Measurements from ENCODE around the gene TMEM63A. TPM values are rescaled to one million over a fixed set of nuclear protein-coding genes. Genes with fewer than 3 reads are reported as not detected.
"Not testable (repeated sequence)": the region's sequence is repeated elsewhere in the genome, so short reads cannot be mapped to it uniquely, and the experiment has no call there.

The TMEM63A gene
- total RNA-seq, 5 donors from 2014 or later (not counting 1 experiment from before 2014, with no cell fraction given), result 332 to 473 (median 390) TPM

- ChIA-PET POLR2A (interaction anchor here in 1 of 2 donors (0.6 kb wide), 1 partner anchor 37 kb away, joined by 4 read pairs; no protein-coding TSS in a partner anchor), CTCF (no interaction called here)
- DNase-seq (peak; percentile 14 to 71 (median 46)), ATAC-seq (replicated peaks in 1 of 4) (peak; percentile 87 to 94 (median 93))
- H3K4me1 Mint-ChIP-seq, result peaks cover 8 to 14% (median 13%) of the 10 kb centered on the region in 3 donors
- H3K4me3 Mint-ChIP-seq, result peak within 1 kb of the TSS; percentile 80 to 85 (median 81)
- H3K36me3 ChIP-seq (ENCODE audit: control insufficient read depth in 2 of 2, extremely low read depth in 1 of 2, insufficient read depth in 1 of 2, low read length in 1 of 2), result no peaks in the 10 kb centered on the region
- H3K27ac ChIP-seq (ENCODE audit: low read length), result no peak within 1 kb of the TSS
- peaks cover 0 to 17% of the 10 kb centered on the region in 2 experiments for H3K4me1 ChIP-seq (ENCODE audit: control insufficient read depth in 1 of 2, extremely low read depth in 1 of 2, insufficient read depth in 2 of 2, low read length in 2 of 2)
- peak within 1 kb of the TSS; percentile 22 to 36 for H3K27ac Mint-ChIP-seq
- peaks cover 0 to 18% of the 10 kb centered on the region in 2 experiments for H3K27me3 ChIP-seq (replicated peaks in 1 of 2; ENCODE audit: control insufficient read depth in 2 of 2, extremely low read depth in 1 of 2, insufficient read depth in 2 of 2, low read length in 1 of 2)
- no peaks in the 10 kb centered on the region for H3K27me3 Mint-ChIP-seq
- no peaks in the 10 kb centered on the region for H3K9me3 ChIP-seq
- H3K36me3 Mint-ChIP-seq, result no peaks in the 10 kb centered on the region
- 2% methylated on average over 76 of the region's 80 CpGs for WGBS (ENCODE audit: insufficient coverage)
- H3K9me3 Mint-ChIP-seq, result no peaks in the 10 kb centered on the region
- peak within 1 kb of the TSS; percentile 43 to 65 for H3K4me3 ChIP-seq (ENCODE audit: control insufficient read depth in 1 of 2, extremely low read depth in 1 of 2, low read length in 1 of 2)
These were observed 72.2 kb downstream of the TMEM63A start, which contains the start of gene EPHX1 for GRCh38 chr1:225809842-225810578. Gene EPHX1 (plus strand): TSS chr1:225810124. CDS start chr1:225828730, 18,606 bp downstream.

- Histone ChIP-seq H3K4me1 (ENCODE audit: control insufficient read depth in 1 of 2, extremely low read depth in 1 of 2, insufficient read depth in 2 of 2, low read length in 2 of 2) (peaks cover 0 to 17% of the 10 kb centered on the region in 2 experiments), H3K4me3 (ENCODE audit: control insufficient read depth in 1 of 2, extremely low read depth in 1 of 2, low read length in 1 of 2) (no peak overlapping the region), H3K36me3 (ENCODE audit: control insufficient read depth in 2 of 2, extremely low read depth in 1 of 2, insufficient read depth in 1 of 2, low read length in 1 of 2) (peaks cover 0 to 2% of the 10 kb centered on the region in 2 donors), H3K27ac (ENCODE audit: low read length) (no peak overlapping the region), H3K27me3 (replicated peaks in 1 of 2; ENCODE audit: control insufficient read depth in 2 of 2, extremely low read depth in 1 of 2, insufficient read depth in 2 of 2, low read length in 1 of 2) (peaks cover 0 to 16% of the 10 kb centered on the region in 2 experiments), H3K9me3 (no peaks in the 10 kb centered on the region)
- H3K9me3 Mint-ChIP-seq, result no peaks in the 10 kb centered on the region
- ChIA-PET POLR2A (no interaction called here), CTCF (no interaction called here)
- H3K4me3 Mint-ChIP-seq, result peak overlapping the region in 2 of 3 donors; percentile 10 to 80
- WGBS (ENCODE audit: insufficient coverage), result 93% methylated on average over 4 of the region's 5 CpGs
- no peaks in the 10 kb centered on the region for H3K27me3 Mint-ChIP-seq
- DNase-seq, result no peak
- H3K27ac Mint-ChIP-seq, result no peak overlapping the region
- H3K4me1 Mint-ChIP-seq, result peaks cover 8 to 14% (median 13%) of the 10 kb centered on the region in 3 donors
- no peaks in the 10 kb centered on the region for H3K36me3 Mint-ChIP-seq
- ATAC-seq (replicated peaks in 1 of 4), result no peak
These were observed 74.0 kb downstream of the TMEM63A start for GRCh38 chr1:225808136-225808535.

GRCh38 chr1:225806736-225807135 is 75.4 kb downstream of the TMEM63A start:
- ChIA-PET CTCF (interaction anchor here in 1 of 2 donors (0.6 kb wide), 1 partner anchor 339 kb away, joined by 3 read pairs; no protein-coding TSS in a partner anchor), POLR2A (interaction anchor here in 1 of 2 donors (0.6 kb wide), 1 partner anchor 172 kb away, joined by 4 read pairs; no protein-coding TSS in a partner anchor)
- H3K36me3 ChIP-seq (ENCODE audit: control insufficient read depth in 2 of 2, extremely low read depth in 1 of 2, insufficient read depth in 1 of 2, low read length in 1 of 2); H3K9me3 Mint-ChIP-seq; H3K27me3 Mint-ChIP-seq; H3K4me3 Mint-ChIP-seq; H3K4me3 ChIP-seq (ENCODE audit: control insufficient read depth in 1 of 2, extremely low read depth in 1 of 2, low read length in 1 of 2); H3K9me3 ChIP-seq; H3K27ac ChIP-seq (ENCODE audit: low read length); ATAC-seq (replicated peaks in 1 of 4); H3K36me3 Mint-ChIP-seq; H3K27ac Mint-ChIP-seq; DNase-seq: not testable (repeated sequence)
- Histone ChIP-seq H3K27me3 (replicated peaks in 1 of 2; ENCODE audit: control insufficient read depth in 2 of 2, extremely low read depth in 1 of 2, insufficient read depth in 2 of 2, low read length in 1 of 2) (peaks cover 0 to 16% of the 10 kb centered on the region in 2 experiments), H3K4me1 (ENCODE audit: control insufficient read depth in 1 of 2, extremely low read depth in 1 of 2, insufficient read depth in 2 of 2, low read length in 2 of 2) (peaks cover 0 to 17% of the 10 kb centered on the region in 2 experiments)
- WGBS (ENCODE audit: insufficient coverage), result no CpG with 5 or more reads among the region's 3 CpGs
- H3K4me1 Mint-ChIP-seq, result peaks cover 8 to 14% (median 13%) of the 10 kb centered on the region in 3 donors

DNA sequence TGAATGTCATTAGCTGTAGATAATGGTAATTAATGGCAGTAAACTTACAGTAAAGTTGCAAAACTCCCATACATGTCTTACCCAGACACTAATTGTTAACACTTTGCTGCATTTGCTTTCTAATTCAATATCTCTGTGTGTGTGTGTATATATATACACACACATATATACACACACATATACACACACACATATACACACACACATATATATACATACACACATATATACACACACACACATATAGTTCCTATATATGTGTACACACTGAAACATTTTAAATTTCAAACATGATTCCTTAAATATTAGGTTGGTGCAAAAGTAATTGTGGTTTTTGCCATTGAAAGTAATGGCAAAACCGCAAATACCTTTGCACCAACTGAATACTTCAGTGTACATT is 75.9 kb downstream of the TMEM63A start:
- ChIA-PET POLR2A (interaction anchor here in 1 of 2 donors (0.6 kb wide), 1 partner anchor 171 kb away, joined by 4 read pairs; no protein-coding TSS in a partner anchor), CTCF (interaction anchor here in 1 of 2 donors (0.6 kb wide), 1 partner anchor 339 kb away, joined by 3 read pairs; no protein-coding TSS in a partner anchor)
- ATAC-seq (replicated peaks in 1 of 4), result no peak
- Mint-ChIP-seq H3K4me1 (peaks cover 8 to 14% (median 13%) of the 10 kb centered on the region in 3 donors), H3K4me3 (no peak overlapping the region), H3K27ac (no peak overlapping the region), H3K36me3 (no peaks in the 10 kb centered on the region), H3K27me3 (no peaks in the 10 kb centered on the region), H3K9me3 (no peaks in the 10 kb centered on the region)
- WGBS (ENCODE audit: insufficient coverage), result no CpG with 5 or more reads among the region's 1 CpG
- H3K27me3 ChIP-seq (replicated peaks in 1 of 2; ENCODE audit: control insufficient read depth in 2 of 2, extremely low read depth in 1 of 2, insufficient read depth in 2 of 2, low read length in 1 of 2), result peaks cover 0 to 13% of the 10 kb centered on the region in 2 experiments
- peaks cover 0 to 16% of the 10 kb centered on the region in 2 experiments for H3K4me1 ChIP-seq (ENCODE audit: control insufficient read depth in 1 of 2, extremely low read depth in 1 of 2, insufficient read depth in 2 of 2, low read length in 2 of 2)
- no peak overlapping the region for H3K27ac ChIP-seq (ENCODE audit: low read length)
- H3K4me3 ChIP-seq (ENCODE audit: control insufficient read depth in 1 of 2, extremely low read depth in 1 of 2, low read length in 1 of 2), result no peak overlapping the region
- H3K9me3 ChIP-seq, result no peaks in the 10 kb centered on the region
- DNase-seq, result no peak
- peaks cover 0 to 2% of the 10 kb centered on the region in 2 donors for H3K36me3 ChIP-seq (ENCODE audit: control insufficient read depth in 2 of 2, extremely low read depth in 1 of 2, insufficient read depth in 1 of 2, low read length in 1 of 2)

DNA sequence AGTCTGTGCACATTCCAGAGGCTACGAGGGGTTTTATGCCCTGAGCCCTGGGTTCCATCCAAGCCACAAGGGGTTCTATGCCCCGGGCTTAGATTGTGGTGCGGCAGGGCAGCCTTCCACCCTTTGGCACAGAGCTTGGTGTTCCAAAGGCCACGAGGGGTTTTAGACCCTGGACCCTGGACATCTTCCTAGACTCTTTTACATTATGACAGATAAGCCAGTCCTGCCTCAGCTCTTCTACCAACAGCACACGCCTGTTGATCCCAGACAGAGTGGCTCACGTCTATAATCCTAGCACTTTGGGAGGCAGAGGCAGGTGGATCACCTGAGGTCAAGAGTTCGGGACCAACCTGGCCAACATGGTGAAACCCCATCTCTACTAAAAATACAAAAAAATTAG is 81.0 kb downstream of the TMEM63A start:
- H3K36me3 ChIP-seq (ENCODE audit: control insufficient read depth in 2 of 2, extremely low read depth in 1 of 2, insufficient read depth in 1 of 2, low read length in 1 of 2); H3K27ac Mint-ChIP-seq; H3K9me3 ChIP-seq; H3K36me3 Mint-ChIP-seq; H3K27me3 ChIP-seq (replicated peaks in 1 of 2; ENCODE audit: control insufficient read depth in 2 of 2, extremely low read depth in 1 of 2, insufficient read depth in 2 of 2, low read length in 1 of 2); H3K27ac ChIP-seq (ENCODE audit: low read length); H3K4me1 Mint-ChIP-seq; H3K27me3 Mint-ChIP-seq; DNase-seq; H3K4me3 ChIP-seq (ENCODE audit: control insufficient read depth in 1 of 2, extremely low read depth in 1 of 2, low read length in 1 of 2); H3K9me3 Mint-ChIP-seq; ATAC-seq (replicated peaks in 1 of 4); POLR2A ChIA-PET; H3K4me3 Mint-ChIP-seq; CTCF ChIA-PET; H3K4me1 ChIP-seq (ENCODE audit: control insufficient read depth in 1 of 2, extremely low read depth in 1 of 2, insufficient read depth in 2 of 2, low read length in 2 of 2): not testable (repeated sequence)
- WGBS (ENCODE audit: insufficient coverage), result 100% methylated on average over 4 of the region's 7 CpGs

DNA sequence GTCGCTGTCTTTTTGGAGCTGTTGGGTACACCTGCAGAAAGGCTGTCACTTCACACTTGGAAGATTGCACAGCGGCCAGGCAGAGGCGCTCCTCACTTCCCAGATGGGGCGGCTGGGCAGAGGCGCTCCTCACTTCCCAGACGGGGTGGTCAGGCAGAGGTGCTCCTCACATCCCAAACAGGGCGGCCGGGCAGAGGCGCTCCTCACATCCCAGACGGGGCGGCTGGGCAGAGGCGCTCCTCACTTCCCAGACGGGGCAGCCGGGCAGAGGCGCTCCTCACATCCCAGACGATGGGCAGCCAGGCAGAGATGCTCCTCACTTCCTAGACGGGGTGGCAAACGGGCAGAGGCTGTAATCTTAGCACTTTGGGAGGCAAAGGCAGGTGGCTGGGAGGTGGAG is 86.1 kb downstream of the TMEM63A start:
- H3K9me3 Mint-ChIP-seq; H3K27me3 Mint-ChIP-seq; H3K27ac Mint-ChIP-seq; H3K4me1 Mint-ChIP-seq; DNase-seq; H3K27ac ChIP-seq (ENCODE audit: low read length); CTCF ChIA-PET; H3K27me3 ChIP-seq (replicated peaks in 1 of 2; ENCODE audit: control insufficient read depth in 2 of 2, extremely low read depth in 1 of 2, insufficient read depth in 2 of 2, low read length in 1 of 2); H3K4me3 ChIP-seq (ENCODE audit: control insufficient read depth in 1 of 2, extremely low read depth in 1 of 2, low read length in 1 of 2); POLR2A ChIA-PET; H3K9me3 ChIP-seq; H3K36me3 ChIP-seq (ENCODE audit: control insufficient read depth in 2 of 2, extremely low read depth in 1 of 2, insufficient read depth in 1 of 2, low read length in 1 of 2); H3K4me3 Mint-ChIP-seq; ATAC-seq (replicated peaks in 1 of 4); H3K4me1 ChIP-seq (ENCODE audit: control insufficient read depth in 1 of 2, extremely low read depth in 1 of 2, insufficient read depth in 2 of 2, low read length in 2 of 2): not testable (repeated sequence)
- 99% methylated on average over 12 of the region's 18 CpGs for WGBS (ENCODE audit: insufficient coverage)
- H3K36me3 Mint-ChIP-seq, result peaks cover 43% of the 10 kb centered on the region
